Brain microvascular endothelial cell (primary cell): ENCODE results near the gene CHRNE.
"Not testable (repeated sequence)": the region's sequence is repeated elsewhere in the genome, so short reads cannot be mapped to it uniquely, and the experiment has no call there.

Experiments used
- DNase-seq: peaks from one replicate; pipeline ENCODE4 v3.0.0-alpha.2; 2020
- H3K27ac ChIP-seq: fragments of 250-450 bp; sonication (Bioruptor Pico); 2 replicates; pipeline ENCODE4 v1.5.1; 2020; ENCODE audit warnings: mild to moderate bottlenecking, moderate library complexity
- H3K27me3 ChIP-seq: fragments of 250-450 bp; sonication (Bioruptor Pico); replicated peaks from 2 replicates; pipeline ENCODE4 v1.5.1; 2020; ENCODE audit warnings: mild to moderate bottlenecking
- H3K36me3 ChIP-seq: fragments of 250-450 bp; sonication (Bioruptor Pico); replicated peaks from 2 replicates; pipeline ENCODE4 v1.5.1; 2020; ENCODE audit warnings: mild to moderate bottlenecking
- H3K4me3 ChIP-seq: 2 replicates; pipeline ENCODE4 v1.5.1; 2011; ENCODE audit warnings: low read depth, mild to moderate bottlenecking, control low read depth, low read length, moderate library complexity
- CTCF ChIP-seq: IDR thresholded peaks from 2 replicates; pipeline ENCODE4 v1.5.1; 2011; ENCODE audit warnings: low read depth, mild to moderate bottlenecking, moderate library complexity, low read length, control low read depth, inconsistent platforms; ENCODE audit errors: missing control alignments
- in situ Hi-C: cut with HindIII; loops from 2 replicates; pipeline ENCODE4 v1.10.0; 2017; ENCODE audit warnings: low sequenced_read_pairs, low pct_ligation_motif_present

The CHRNE gene

GRCh38 chr17:4861052-4861451, 41.8 kb downstream of the CHRNE start:
- no peak for DNase-seq
- no peak overlapping the region for H3K4me3 ChIP-seq
- in situ Hi-C loops, result no loop called here
- H3K27me3 ChIP-seq, result no peaks in the 10 kb centered on the region
- H3K27ac ChIP-seq, result no peak overlapping the region
- TF ChIP-seq CTCF, result no peak
- H3K36me3 ChIP-seq, result no peaks in the 10 kb centered on the region

GRCh38 chr17:4860651-4861050, 42.2 kb downstream of the CHRNE start:
- TF ChIP-seq CTCF, result no peak
- in situ Hi-C loops, result no loop called here
- H3K27me3 ChIP-seq, result no peaks in the 10 kb centered on the region
- DNase-seq, result no peak
- H3K27ac ChIP-seq, result no peak overlapping the region
- no peak overlapping the region for H3K4me3 ChIP-seq
- no peaks in the 10 kb centered on the region for H3K36me3 ChIP-seq

- TF ChIP-seq CTCF, result no peak
- no peak overlapping the region for H3K27ac ChIP-seq
- no peaks in the 10 kb centered on the region for H3K27me3 ChIP-seq
- in situ Hi-C loops, result no loop called here
- no peak overlapping the region for H3K4me3 ChIP-seq
- H3K36me3 ChIP-seq, result no peaks in the 10 kb centered on the region
- no peak for DNase-seq
These were observed 42.9 kb downstream of the CHRNE start for GRCh38 chr17:4859816-4860625.

- DNase-seq, result no peak
- no peaks in the 10 kb centered on the region for H3K27me3 ChIP-seq
- H3K36me3 ChIP-seq, result no peaks in the 10 kb centered on the region
- no peak overlapping the region for H3K27ac ChIP-seq
- TF ChIP-seq CTCF, result no peak
- no peak overlapping the region for H3K4me3 ChIP-seq
- in situ Hi-C loops, result no loop called here
These were observed 44.0 kb downstream of the CHRNE start for GRCh38 chr17:4858882-4859260.

GRCh38 chr17:4858068-4858881, 44.6 kb downstream of the CHRNE start:
- in situ Hi-C loops, result no loop called here
- H3K36me3 ChIP-seq, result no peaks in the 10 kb centered on the region
- TF ChIP-seq CTCF, result no peak
- no peak overlapping the region for H3K4me3 ChIP-seq
- no peak for DNase-seq
- no peaks in the 10 kb centered on the region for H3K27me3 ChIP-seq
- H3K27ac ChIP-seq, result no peak overlapping the region

- H3K36me3 ChIP-seq, DNase-seq, in situ Hi-C loops, H3K4me3 ChIP-seq, H3K27me3 ChIP-seq, H3K27ac ChIP-seq: not testable (repeated sequence)
These were observed 45.6 kb downstream of the CHRNE start for GRCh38 chr17:4857347-4857746.
